Erythroblast (primary cell): Measurements from ENCODE around the gene METTL9.

Experiments used
- GATA1 ChIP-seq: IDR thresholded peaks from 2 replicates; pipeline ENCODE4 v1.6.1; 2011; ENCODE audit warnings: low read depth, mild to moderate bottlenecking, control low read depth, low read length, moderate library complexity
- POLR2A ChIP-seq: IDR thresholded peaks from 2 replicates; pipeline ENCODE4 v1.6.1; 2011; ENCODE audit warnings: mild to moderate bottlenecking, low read length

GRCh38 chr16:21646721-21647561 lies 47.6 kb downstream of the METTL9 start:
- TF ChIP-seq POLR2A (no peak), GATA1 (no peak)
